Loucy (cell line): Measurements from ENCODE around the gene MBTD1.

ENCODE experiments used
- EZH2phosphoT487 ChIP-seq: fragments of 200-600 bp; IDR thresholded peaks from 2 replicates; pipeline ENCODE4 v1.6.1; 2018; ENCODE audit warnings: antibody characterized with exemption, mild to moderate bottlenecking, moderate library complexity, borderline replicate concordance
- TF ChIP-seq, protein P1 (sequence below): fragments of 200-600 bp; sonication (generic); conservative IDR thresholded peaks from 2 replicates; pipeline ENCODE4 v1.5.1; 2014; ENCODE audit warnings: mild to moderate bottlenecking, antibody characterized with exemption, low read length

DNA sequence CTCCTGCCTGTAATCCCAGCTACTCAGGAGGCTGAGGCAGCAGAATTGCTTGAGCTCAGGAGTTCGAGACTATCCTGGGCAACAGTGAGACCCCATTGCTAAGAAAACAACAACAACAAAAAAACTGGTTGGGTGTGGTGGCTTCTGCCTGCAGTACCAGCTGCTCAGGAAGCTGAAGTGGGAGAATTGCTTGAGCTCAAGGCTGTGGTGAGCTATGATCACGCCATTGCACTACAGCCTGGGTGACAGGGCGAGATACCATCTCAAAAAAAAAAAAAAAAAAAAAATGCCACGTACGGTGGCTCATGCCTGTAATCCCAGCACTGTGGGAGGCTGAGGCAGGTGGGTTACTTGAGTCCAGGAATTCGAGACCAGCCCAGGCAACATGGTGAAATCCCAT lies 59.6 kb downstream of the MBTD1 start:
- TF ChIP-seq, protein P1, sequence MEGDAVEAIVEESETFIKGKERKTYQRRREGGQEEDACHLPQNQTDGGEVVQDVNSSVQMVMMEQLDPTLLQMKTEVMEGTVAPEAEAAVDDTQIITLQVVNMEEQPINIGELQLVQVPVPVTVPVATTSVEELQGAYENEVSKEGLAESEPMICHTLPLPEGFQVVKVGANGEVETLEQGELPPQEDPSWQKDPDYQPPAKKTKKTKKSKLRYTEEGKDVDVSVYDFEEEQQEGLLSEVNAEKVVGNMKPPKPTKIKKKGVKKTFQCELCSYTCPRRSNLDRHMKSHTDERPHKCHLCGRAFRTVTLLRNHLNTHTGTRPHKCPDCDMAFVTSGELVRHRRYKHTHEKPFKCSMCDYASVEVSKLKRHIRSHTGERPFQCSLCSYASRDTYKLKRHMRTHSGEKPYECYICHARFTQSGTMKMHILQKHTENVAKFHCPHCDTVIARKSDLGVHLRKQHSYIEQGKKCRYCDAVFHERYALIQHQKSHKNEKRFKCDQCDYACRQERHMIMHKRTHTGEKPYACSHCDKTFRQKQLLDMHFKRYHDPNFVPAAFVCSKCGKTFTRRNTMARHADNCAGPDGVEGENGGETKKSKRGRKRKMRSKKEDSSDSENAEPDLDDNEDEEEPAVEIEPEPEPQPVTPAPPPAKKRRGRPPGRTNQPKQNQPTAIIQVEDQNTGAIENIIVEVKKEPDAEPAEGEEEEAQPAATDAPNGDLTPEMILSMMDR, result no peak
- no peak for TF ChIP-seq EZH2phosphoT487
